ENCODE data around the gene AXL.

AXL gene

DNA sequence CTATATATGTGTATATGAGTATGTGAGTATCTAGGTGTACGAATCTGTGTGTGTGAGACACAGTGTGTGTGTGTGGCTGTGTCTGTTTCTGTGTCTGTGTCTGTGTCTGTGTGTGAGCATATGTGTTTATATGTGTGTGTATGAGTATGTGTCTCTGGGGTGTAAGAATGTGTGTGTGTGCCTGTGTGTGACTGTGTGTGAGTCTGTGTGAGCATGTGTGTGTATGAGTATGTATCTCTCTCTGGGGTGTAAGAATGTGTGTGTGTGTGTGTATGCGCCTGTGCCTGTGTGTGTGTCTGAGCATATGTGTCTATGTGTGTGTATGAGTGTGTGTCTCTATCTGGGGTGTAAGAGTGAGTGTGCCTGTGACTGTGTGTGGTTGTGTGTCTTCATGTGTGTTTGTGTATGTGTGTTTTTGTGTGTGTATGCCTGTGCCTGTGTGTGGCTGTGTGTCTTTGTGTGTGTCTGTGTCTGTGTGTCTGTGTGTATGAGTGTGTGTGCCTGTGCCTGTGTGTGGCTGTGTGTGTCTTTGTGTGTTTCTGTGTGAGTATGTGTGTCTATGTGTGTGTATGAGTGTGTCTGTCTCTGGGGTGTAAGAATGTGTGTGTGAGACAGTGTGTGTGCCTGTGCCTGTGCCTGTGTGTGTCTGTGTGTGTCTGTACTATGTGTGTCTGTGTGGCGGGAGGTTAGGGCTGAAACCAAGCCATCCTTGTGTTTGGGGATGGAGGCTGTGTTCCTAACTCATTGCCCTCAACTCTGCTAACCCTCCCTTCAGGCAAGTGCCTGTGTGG is 11.2 kb downstream of the AXL start:
- TF ChIP-seq Cebpa-rat (IDR thresholded peaks at IDR 0.05) = no peak
- Histone ChIP-seq H3K9me3 (replicated peaks in 1 of 11) (no peaks in the 10 kb centered on the region), H4K20me1 (0 out of 22 replicates have a peak, but pooled peaks cover 0 to 4% (median 0%) of the 10 kb centered on the region in 11 experiments), H3K4me1 (peaks cover 0 to 30% (median 17%) of the 10 kb centered on the region in 10 experiments; a peak in 15 of 20 replicates), H3K27ac (no peak overlapping the region), H3K27me3 (no peaks in the 10 kb centered on the region), H3K4me2 (no peak overlapping the region), H3K4me3 (no peak overlapping the region), H3K9ac (no peak overlapping the region), H3K36me3 (no peaks in the 10 kb centered on the region)

DNA sequence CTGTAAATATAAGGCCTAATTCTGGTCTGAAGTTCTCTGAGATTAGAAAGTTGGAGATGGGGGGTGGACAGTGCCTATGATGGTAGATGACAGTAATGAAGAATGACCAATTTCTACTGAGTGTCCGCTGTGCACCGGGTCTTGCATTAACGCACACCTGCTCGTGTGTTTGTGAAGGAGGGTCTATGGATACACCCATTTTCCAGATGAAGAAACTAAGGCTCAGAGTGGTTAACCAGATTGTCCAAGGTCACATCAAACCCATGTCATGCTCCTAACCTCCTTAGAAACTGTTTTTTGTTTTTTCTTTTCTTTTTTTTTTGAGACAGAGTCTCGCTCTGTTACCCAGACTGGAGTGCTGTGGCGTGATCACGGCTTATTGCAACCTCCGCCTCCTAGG is 13.7 kb downstream of the AXL start:
- Histone ChIP-seq H3K27ac (peak overlapping the region in 1 of 11 experiments; percentile 68; a peak in 1 of 22 replicates), H3K27me3 (no peaks in the 10 kb centered on the region), H3K9ac (no peak overlapping the region), H3K4me1 (peaks cover 0 to 30% (median 17%) of the 10 kb centered on the region in 10 experiments; a peak in 15 of 20 replicates), H3K4me2 (peak overlapping the region in 5 of 11 experiments; percentile 46 to 78 (median 76); a peak in 9 of 22 replicates), H3K9me3 (replicated peaks in 1 of 11) (no peaks in the 10 kb centered on the region), H3K36me3 (no peaks in the 10 kb centered on the region), H3K4me3 (no peak overlapping the region), H4K20me1 (0 out of 22 replicates have a peak, but pooled peaks cover 0 to 4% (median 0%) of the 10 kb centered on the region in 11 experiments)
- TF ChIP-seq Cebpa-rat (IDR thresholded peaks at IDR 0.05) = no peak

DNA sequence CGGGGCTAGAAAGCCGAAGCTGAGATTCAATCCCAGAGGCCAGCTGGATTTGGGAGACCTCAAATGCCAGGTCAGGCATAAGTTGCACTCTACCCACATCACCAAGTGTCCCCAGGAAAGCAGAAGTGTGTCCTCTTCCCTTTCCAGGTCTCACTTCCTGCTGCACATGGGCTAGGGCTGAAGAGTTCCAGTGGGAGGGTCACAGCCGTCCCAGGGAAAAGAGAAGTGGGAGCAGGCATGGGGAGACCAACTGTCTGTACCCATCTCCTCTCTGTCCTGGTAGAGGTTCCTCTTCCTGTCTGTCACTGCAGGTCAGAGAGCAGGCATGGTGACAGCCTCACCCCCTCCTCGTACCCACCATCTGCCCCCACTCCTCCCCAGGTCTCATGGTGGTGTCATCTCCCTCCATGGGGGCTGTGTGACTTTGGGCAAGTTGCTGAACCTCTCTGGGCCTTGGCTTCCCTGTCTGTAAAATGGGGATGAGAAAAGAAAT is 14.8 kb downstream of the AXL start:
- Histone ChIP-seq H3K4me1 (peaks cover 0 to 30% (median 18%) of the 10 kb centered on the region in 10 experiments; a peak in 15 of 20 replicates), H3K4me2 (peak overlapping the region in 6 of 11 experiments; percentile 26 to 78 (median 72); a peak in 12 of 22 replicates), H3K9me3 (replicated peaks in 1 of 11) (no peaks in the 10 kb centered on the region), H3K9ac (peak overlapping the region in 4 of 11 experiments; percentile 38 to 42 (median 41); a peak in 6 of 22 replicates), H3K27ac (peak overlapping the region in 5 of 11 experiments; percentile 37 to 68 (median 66); a peak in 9 of 22 replicates), H4K20me1 (0 out of 22 replicates have a peak, but pooled peaks cover 0 to 4% (median 0%) of the 10 kb centered on the region in 11 experiments), H3K36me3 (no peaks in the 10 kb centered on the region), H3K27me3 (no peaks in the 10 kb centered on the region), H3K4me3 (no peak overlapping the region)
- no peak for TF ChIP-seq Cebpa-rat (IDR thresholded peaks at IDR 0.05)

DNA sequence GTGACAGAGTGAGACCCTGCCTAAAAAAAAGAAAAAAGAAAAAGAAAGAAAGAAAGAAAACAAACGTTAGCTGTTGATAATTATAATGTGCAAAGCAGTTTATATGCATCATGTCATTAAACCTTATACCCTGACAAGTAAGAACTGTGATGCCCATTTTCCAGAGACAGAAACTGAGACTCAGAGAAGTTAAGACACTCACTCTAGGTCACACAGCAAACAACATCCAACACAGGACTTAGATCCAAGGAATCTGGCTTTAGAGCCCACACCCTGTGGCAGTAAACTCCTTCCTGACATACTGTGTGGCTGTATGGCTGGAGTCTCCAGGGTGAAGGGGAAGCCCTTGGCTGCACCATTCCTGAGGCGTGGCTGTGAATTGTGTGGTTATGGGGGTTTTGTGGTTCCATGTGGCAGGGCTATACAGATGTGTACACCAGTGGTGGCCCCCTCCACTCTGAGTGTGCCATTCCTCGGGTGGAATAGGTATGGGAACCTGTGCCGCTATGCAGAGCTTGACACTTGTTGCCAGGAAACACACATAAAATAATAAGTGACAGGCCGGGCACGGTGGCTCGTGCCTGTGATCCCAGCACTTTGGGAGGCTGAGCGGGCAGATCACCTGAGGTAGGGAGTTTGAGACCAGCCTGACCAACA is 15.6 kb downstream of the AXL start:
- Histone ChIP-seq H3K27ac (peak overlapping the region in 1 of 11 experiments; percentile 67; a peak in 2 of 22 replicates), H3K9me3 (replicated peaks in 1 of 11) (no peaks in the 10 kb centered on the region), H3K4me3 (no peak overlapping the region), H3K27me3 (no peaks in the 10 kb centered on the region), H3K4me1 (peaks cover 0 to 30% (median 18%) of the 10 kb centered on the region in 10 experiments; a peak in 15 of 20 replicates), H3K36me3 (no peaks in the 10 kb centered on the region), H4K20me1 (0 out of 22 replicates have a peak, but pooled peaks cover 0 to 4% (median 0%) of the 10 kb centered on the region in 11 experiments), H3K9ac (no peak overlapping the region), H3K4me2 (peak overlapping the region in 2 of 11 experiments; percentile 76 to 78; a peak in 2 of 22 replicates)
- no peak for TF ChIP-seq Cebpa-rat (IDR thresholded peaks at IDR 0.05)

DNA sequence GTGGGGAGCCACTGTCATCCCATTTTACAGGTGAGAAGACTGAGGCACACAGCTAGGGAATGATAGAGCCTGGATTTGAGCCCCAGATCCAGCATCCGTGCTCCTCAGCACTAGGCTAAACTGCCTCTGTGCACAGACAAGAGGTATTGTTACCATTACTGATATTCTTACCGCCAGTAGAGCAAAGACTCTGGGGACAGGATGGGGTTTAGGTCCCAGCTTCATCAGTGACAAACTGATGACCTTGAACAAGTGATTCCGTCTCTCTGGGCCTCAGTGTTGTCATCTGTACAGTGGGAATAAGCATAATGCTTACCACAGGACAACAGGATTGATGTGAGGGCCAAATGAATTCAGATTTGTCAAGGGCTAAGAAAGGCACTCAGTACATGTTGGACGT is 16.5 kb downstream of the AXL start:
- H3K27me3 ChIP-seq = no peaks in the 10 kb centered on the region
- no peak for TF ChIP-seq Cebpa-rat (IDR thresholded peaks at IDR 0.05)
- H3K4me2 ChIP-seq = no peak overlapping the region
- 0 out of 22 replicates have a peak, but pooled peaks cover 0 to 4% (median 0%) of the 10 kb centered on the region in 11 experiments for H4K20me1 ChIP-seq
- no peaks in the 10 kb centered on the region for H3K36me3 ChIP-seq
- no peak overlapping the region for H3K9ac ChIP-seq
- no peak overlapping the region for H3K27ac ChIP-seq
- no peaks in the 10 kb centered on the region for H3K9me3 ChIP-seq (replicated peaks in 1 of 11)
- H3K4me3 ChIP-seq = no peak overlapping the region
- peaks cover 0 to 30% (median 18%) of the 10 kb centered on the region in 10 experiments; a peak in 15 of 20 replicates for H3K4me1 ChIP-seq

- Histone ChIP-seq H4K20me1 (0 out of 22 replicates have a peak, but pooled peaks cover 0 to 4% (median 0%) of the 10 kb centered on the region in 11 experiments), H3K4me2 (peak overlapping the region in 7 of 11 experiments; percentile 4 to 30 (median 18); a peak in 5 of 22 replicates), H3K9ac (no peak overlapping the region), H3K27ac (peak overlapping the region in 1 of 11 experiments; percentile 3; a peak in 1 of 22 replicates), H3K9me3 (replicated peaks in 1 of 11) (no peaks in the 10 kb centered on the region), H3K4me3 (no peak overlapping the region), H3K36me3 (no peaks in the 10 kb centered on the region), H3K4me1 (peaks cover 0 to 19% (median 12%) of the 10 kb centered on the region in 10 experiments; a peak in 15 of 20 replicates), H3K27me3 (no peaks in the 10 kb centered on the region)
- no peak for TF ChIP-seq Cebpa-rat (IDR thresholded peaks at IDR 0.05)
Measured at GRCh38 chr19:41238244-41238643, 19.2 kb downstream of the AXL start.

DNA sequence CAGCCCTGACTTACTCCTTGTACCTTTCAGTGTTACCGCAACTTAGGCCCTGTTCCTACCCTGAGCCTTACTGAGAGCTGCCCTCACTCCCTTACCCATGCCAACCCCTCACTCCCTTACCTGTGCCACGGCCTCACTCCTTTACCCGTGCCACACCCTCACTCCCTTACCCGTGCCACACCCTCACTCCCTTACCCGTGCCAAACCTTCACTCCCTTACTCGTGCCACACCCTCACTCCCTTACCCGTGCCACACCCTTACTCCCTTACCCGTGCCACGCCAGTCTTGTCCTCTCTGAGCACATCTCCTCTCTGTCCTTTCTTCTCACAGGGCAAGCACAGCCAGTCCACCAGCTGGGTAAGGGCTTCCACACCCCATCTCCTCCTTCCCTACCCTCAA is 20.3 kb downstream of the AXL start:
- peaks cover 0 to 8% (median 5%) of the 10 kb centered on the region in 10 experiments; a peak in 8 of 20 replicates for H3K4me1 ChIP-seq
- no peak overlapping the region for H3K9ac ChIP-seq
- TF ChIP-seq Cebpa-rat (IDR thresholded peaks at IDR 0.05) = no peak
- no peaks in the 10 kb centered on the region for H3K36me3 ChIP-seq
- H3K4me3 ChIP-seq = no peak overlapping the region
- no peaks in the 10 kb centered on the region for H3K9me3 ChIP-seq (replicated peaks in 1 of 11)
- no peaks in the 10 kb centered on the region for H4K20me1 ChIP-seq
- H3K4me2 ChIP-seq = no peak overlapping the region
- H3K27ac ChIP-seq = no peak overlapping the region
- no peaks in the 10 kb centered on the region for H3K27me3 ChIP-seq

DNA sequence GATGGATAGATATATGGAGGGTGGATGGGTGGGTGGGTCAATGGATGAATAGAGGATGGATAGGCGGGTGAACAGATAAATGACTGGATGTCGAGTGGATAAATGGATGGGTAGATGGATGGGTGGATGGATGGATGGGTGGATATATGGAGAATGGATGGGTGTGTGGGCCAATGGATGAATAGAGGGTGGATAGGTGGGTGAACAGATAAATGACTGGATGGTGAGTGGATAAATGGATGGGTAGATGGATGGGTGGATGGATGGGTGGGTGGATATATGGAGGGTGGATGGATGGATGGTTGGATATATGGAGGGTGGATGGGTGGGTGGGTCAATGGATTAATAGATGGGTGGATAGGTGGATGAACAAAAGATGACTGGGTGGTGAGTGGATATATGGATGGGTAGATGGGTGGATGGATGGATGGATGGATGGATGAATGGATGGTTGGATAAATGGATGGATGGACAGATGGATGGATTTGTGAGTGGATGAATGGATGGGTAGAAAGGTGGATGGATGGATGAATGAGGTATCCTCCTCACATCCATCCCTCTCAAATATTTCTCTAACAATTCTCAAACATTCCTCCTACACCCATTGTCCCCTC is 21.0 kb downstream of the AXL start:
- H4K20me1 ChIP-seq = no peaks in the 10 kb centered on the region
- no peak overlapping the region for H3K9ac ChIP-seq
- H3K4me2 ChIP-seq = no peak overlapping the region
- H3K9me3 ChIP-seq (replicated peaks in 1 of 11) = no peaks in the 10 kb centered on the region
- H3K27ac ChIP-seq = no peak overlapping the region
- H3K27me3 ChIP-seq = no peaks in the 10 kb centered on the region
- no peaks in the 10 kb centered on the region for H3K36me3 ChIP-seq
- peaks cover 0 to 8% (median 3%) of the 10 kb centered on the region in 10 experiments; a peak in 5 of 20 replicates for H3K4me1 ChIP-seq
- no peak for TF ChIP-seq Cebpa-rat (IDR thresholded peaks at IDR 0.05)
- no peak overlapping the region for H3K4me3 ChIP-seq
